HepG2 (cell line): ENCODE results near the gene NTMT2. TPM values are rescaled to one million over a fixed set of nuclear protein-coding genes. Genes with fewer than 3 reads are reported as not detected.

Source experiments
- ATAC-seq: fragments of 200-7000 bp; cut with Tn5 transposase; 3 replicates; pipeline ENCODE4 v1.9.1; 2020; ENCODE audit warnings: mild to moderate bottlenecking, moderate library complexity
- BruUV-seq: library from RNA; stranded (reverse); fragments of 400-500 nt; replicated peaks from 2 replicates; lab custom pipeline; 2021; lab: Mats Ljungman, UMichigan
- CTCF ChIA-PET: fragments of 300-600 bp; formaldehyde crosslinking; extraction: SDS; loops from one replicate; lab custom pipeline; 2021; ENCODE audit warnings: low total read pairs, inconsistent platforms, low intra/inter-chr PET ratio; lab: Yijun Ruan, JAX
- POLR2A ChIA-PET: fragments of 350-600 bp; sonication (Branson Sonifier 250); formaldehyde crosslinking; loops from one replicate; lab custom pipeline; 2020; ENCODE audit warnings: antibody characterized with exemption, inconsistent platforms; lab: Yijun Ruan, JAX
- DNase-seq: peaks from one replicate; pipeline ENCODE4 v3.0.0-alpha.2; 2015; ENCODE audit warnings: low spot score
- FAIRE-seq: peaks from 3 replicates; lab custom pipeline; 2011; peaks lifted over from hg19 to GRCh38; lab: Jason Lieb, UNC
- H2AFZ ChIP-seq: one replicate; pipeline ENCODE4 v1.6.1; 2011; ENCODE audit warnings: low read length, inconsistent platforms
- H3K27ac ChIP-seq: fragments of 300-600 bp; 3 replicates; pipeline ENCODE4 v1.8.0; 2011; ENCODE audit warnings: mixed run types, mild to moderate bottlenecking, mixed read lengths, low read length, inconsistent platforms; ENCODE audit not compliant: insufficient read depth; ENCODE audit errors: extremely low read length
- H3K27me3 ChIP-seq, 2 experiments: fragments of 200-600 bp in 1 of 2; 2 replicates in 1 of 2; 3 replicates in 1 of 2; pipeline versions ENCODE4 v1.6.0 to v1.8.0; 2011; ENCODE audit warnings: low read length in 2 of 2, mild to moderate bottlenecking in 2 of 2, moderate library complexity in 2 of 2, inconsistent platforms in 1 of 2; ENCODE audit not compliant: insufficient read depth in 2 of 2, control insufficient read depth in 1 of 2
- H3K36me3 ChIP-seq, 2 experiments: fragments of 200-600 bp in 1 of 2; replicated peaks in 1 of 2; 2 replicates in 1 of 2; 3 replicates in 1 of 2; pipeline versions ENCODE4 v1.5.1 to v1.8.0; 2011; ENCODE audit warnings: low read length in 2 of 2, inconsistent platforms in 1 of 2; ENCODE audit not compliant: insufficient read depth in 2 of 2, control insufficient read depth in 1 of 2
- H3K4me1 ChIP-seq: 2 replicates; pipeline ENCODE4 v1.5.1; 2012; ENCODE audit warnings: low read length, inconsistent platforms; ENCODE audit not compliant: insufficient read depth
- H3K4me2 ChIP-seq: 2 replicates; pipeline ENCODE4 v1.6.0; 2011; ENCODE audit warnings: low read depth, low read length, inconsistent platforms
- H3K4me3 ChIP-seq, 3 experiments: fragments of 200-600 bp in 1 of 3; sonication (generic), shearing (Covaris generic) in 1 of 3; replicated peaks in 1 of 3; 2 replicates each; pipeline ENCODE4 v1.5.1; 2011 to 2016; ENCODE audit warnings: low read length in 3 of 3, inconsistent platforms in 2 of 3, low read depth in 2 of 3, mild to moderate bottlenecking in 2 of 3, control low read depth in 1 of 3, mixed read lengths in 1 of 3; ENCODE audit not compliant: insufficient read depth in 1 of 3
- H3K79me2 ChIP-seq: one replicate; pipeline ENCODE4 v1.6.1; 2011; ENCODE audit warnings: low read length, inconsistent platforms; ENCODE audit not compliant: insufficient read depth
- H3K9ac ChIP-seq: 2 replicates; pipeline ENCODE4 v1.6.0; 2011; ENCODE audit warnings: mild to moderate bottlenecking, low read depth, low read length, inconsistent platforms; ENCODE audit not compliant: insufficient read depth
- H3K9me3 ChIP-seq: 2 replicates; pipeline ENCODE4 v1.5.1; 2012; ENCODE audit warnings: mild to moderate bottlenecking, low read length
- H4K20me1 ChIP-seq: 2 replicates; pipeline ENCODE4 v1.6.0; 2011; ENCODE audit warnings: inconsistent platforms, mild to moderate bottlenecking, low read length, moderate library complexity; ENCODE audit not compliant: insufficient read depth
- CREB3 ChIP-seq: sonication (generic); formaldehyde crosslinking; IDR thresholded peaks from 2 replicates; pipeline ENCODE4 v1.5.0; 2020; ENCODE audit warnings: missing genetic modification reagents
- FOXO1 ChIP-seq: sonication (generic); formaldehyde crosslinking; IDR thresholded peaks from 2 replicates; pipeline ENCODE4 v1.4.0; 2020; ENCODE audit warnings: missing genetic modification reagents
- NR2F2 ChIP-seq: IDR thresholded peaks from 2 replicates; pipeline ENCODE4 v1.6.1; 2012; ENCODE audit warnings: low read depth, inconsistent platforms, borderline replicate concordance
- PRDM10 ChIP-seq: sonication (generic); formaldehyde crosslinking; IDR thresholded peaks from 2 replicates; pipeline ENCODE4 v1.4.0; 2020; ENCODE audit warnings: low read depth, missing genetic modification reagents
- SALL1 ChIP-seq: sonication (generic); formaldehyde crosslinking; IDR thresholded peaks from 2 replicates; pipeline ENCODE4 v1.8.0; 2022; ENCODE audit warnings: mild to moderate bottlenecking, missing genetic modification reagents
- TEAD2 ChIP-seq: sonication (generic); formaldehyde crosslinking; IDR thresholded peaks from 2 replicates; pipeline ENCODE4 v1.9.0; 2021; ENCODE audit warnings: missing genetic modification reagents
- ZNF383 ChIP-seq: sonication (generic); formaldehyde crosslinking; IDR thresholded peaks from 2 replicates; pipeline ENCODE4 v1.4.0; 2020; ENCODE audit warnings: missing genetic modification reagents, mild to moderate bottlenecking, borderline replicate concordance
- ZNF451 ChIP-seq: sonication (generic); formaldehyde crosslinking; IDR thresholded peaks from 2 replicates; pipeline ENCODE4 v1.5.0; 2020; ENCODE audit warnings: mild to moderate bottlenecking, missing genetic modification reagents
- WGBS: methylation state at CpG from one replicate; pipeline ENCODE4 v1.1.6; 2017; ENCODE audit warnings: low lambda C conversion rate; 5-methylcytosine and 5-hydroxymethylcytosine counted together
- in situ Hi-C: cut with HindIII; loops from 2 replicates; pipeline ENCODE4 v1.10.0; 2017; ENCODE audit warnings: low pct_unique_long_range_greater_than_20kb; ENCODE audit not compliant: extremely low pct_ligation_motif_present
- intact Hi-C: fragments of 100-400 bp; cut with micrococcal nuclease; formaldehyde crosslinking; loops from one replicate; pipeline ENCODE4 v1.10.0; 2022; ENCODE audit not compliant: unreplicated experiment
- polyA plus RNA-seq, 8 experiments: library from polyadenylated mRNA; depleted of rRNA in 3 of 8; stranded (reverse) in 7 of 8; unstranded in 1 of 8; fragments of >200 nt; fragmentation: Illumina TruSeq in 4 of 8; extraction: Trizol in 4 of 8; gene quantifications; 2 replicates each; pipeline versions ENCODE4 v1.2.1 to v1.2.3, GENCODE V29; 2011 to 2016; ENCODE audit warnings: low read depth in 4 of 8, missing spikeins in 1 of 8, mixed read lengths in 1 of 8; ENCODE audit not compliant: insufficient read depth in 1 of 8
- total RNA-seq, 5 experiments: library from RNA; depleted of rRNA; stranded (reverse); fragments of >200 nt; fragmentation: Illumina TruSeq; extraction: Trizol; gene quantifications; 2 replicates each; pipeline ENCODE4 v1.2.3, GENCODE V29; 2016; ENCODE audit warnings: low read depth in 1 of 5

Gene NTMT2
- total and polyA plus RNA-seq, 2 of the 13 experiments (the other 11 are each of a cell fraction or from before 2014, with no cell fraction given) = not detected

- TF ChIP-seq ZNF451 (CRISPR knock-in tag) (no peak), CREB3 (CRISPR knock-in tag) (no peak), SALL1 (CRISPR knock-in tag) (no peak)
Observed at GRCh38 chr1:170150016-170150415, 4.3 kb downstream of the NTMT2 start (continued).

- no peaks in the 10 kb centered on the region for H3K4me1 ChIP-seq
- no peak overlapping the region for H3K27ac ChIP-seq
- intact Hi-C loops (no loop called here), in situ Hi-C loops (no loop called here)
- H4K20me1 ChIP-seq = no peaks in the 10 kb centered on the region
- no peak for ATAC-seq
- no peaks in the 10 kb centered on the region for H3K79me2 ChIP-seq
- no peaks in the 10 kb centered on the region for H3K9me3 ChIP-seq
- POLR2A ChIA-PET = no interaction called here
- H3K27me3 ChIP-seq = no peaks in the 10 kb centered on the region
- no peak overlapping the region for H2AFZ ChIP-seq
- no peaks in the 10 kb centered on the region for H3K36me3 ChIP-seq
- BruUV-seq = no TSS peak
- H3K4me3 ChIP-seq = no peak overlapping the region
- no peak for TF ChIP-seq ZNF383 (CRISPR knock-in tag)
- no peak for TF ChIP-seq TEAD2 (CRISPR knock-in tag)
- TF ChIP-seq PRDM10 (CRISPR knock-in tag) = no peak
- no peak for TF ChIP-seq NR2F2
- TF ChIP-seq FOXO1 (CRISPR knock-in tag) = no peak
- no peak for FAIRE-seq
- CTCF ChIA-PET = no interaction called here
- H3K4me2 ChIP-seq = no peak overlapping the region
- no peak for DNase-seq
- 0% methylated on average over 2 of the region's 2 CpGs for WGBS
- H3K9ac ChIP-seq = no peak overlapping the region
Observed at GRCh38 chr1:170150921-170151320, 5.2 kb downstream of the NTMT2 start.
